ENCODE data around the gene ANXA11. TPM values are rescaled to one million over a fixed set of nuclear protein-coding genes. Genes with fewer than 3 reads are reported as not detected.

ANXA11 gene
- total RNA-seq, 1 experiment from 2014 or later, result 181 TPM

GRCh38 chr10:80196950-80197315, 8.4 kb downstream of the ANXA11 start:
- CTCF ChIA-PET, result no interaction called here
- Histone ChIP-seq H3K4me2 (ENCODE audit: low read length) (peak overlapping the region; percentile 94), H3K4me1 (ENCODE audit: control insufficient read depth in 1 of 2, insufficient read depth in 2 of 2, low read length in 2 of 2) (peaks cover 72 to 86% of the 10 kb centered on the region in 2 experiments), H3K9me3 (ENCODE audit: control insufficient read depth in 1 of 2, insufficient read depth in 1 of 2, low read depth in 1 of 2, low read length in 2 of 2) (peaks cover 3 to 6% of the 10 kb centered on the region in 2 experiments; a peak in 1 of 4 replicates), H3K9ac (ENCODE audit: low read length) (peak overlapping the region; percentile 69), H3K9me2 (ENCODE audit: insufficient read depth) (no peaks in the 10 kb centered on the region), H3K4me3 (replicated peaks in 1 of 2; ENCODE audit: low read depth in 1 of 2, low read length in 2 of 2) (peak overlapping the region; percentile 15 to 43), H3K79me2 (ENCODE audit: insufficient read depth, low read length) (peaks cover 100% of the 10 kb centered on the region), H3K27me3 (ENCODE audit: insufficient read depth, low read length) (no peaks in the 10 kb centered on the region), H3K36me3 (ENCODE audit: control insufficient read depth in 1 of 2, insufficient read depth in 2 of 2, low read length in 2 of 2) (peaks cover 0 to 17% of the 10 kb centered on the region in 2 experiments; a peak in 1 of 4 replicates), H4K20me1 (ENCODE audit: insufficient read depth) (peaks cover 11% of the 10 kb centered on the region; the same call in 1 of the 2 replicates), H2AFZ (ENCODE audit: low read depth, low read length, poor library complexity, severe bottlenecking) (no peak overlapping the region), H3K27ac (ENCODE audit: low read depth, low read length) (peak overlapping the region; percentile 83)
- intact Hi-C loops (cut with micrococcal nuclease), result loop anchor here (2.0 kb wide), 1 partner anchor 38 kb away; no protein-coding TSS in a partner anchor
- POLR2A ChIA-PET, result interaction anchor here (0.6 to 1.9 kb wide), 5 partner anchors 9 to 21 kb away, joined by 3 to 13 read pairs (median 3); partner anchors contain the start of gene ANXA11
- RAD21 ChIA-PET (ENCODE audit: low non-redundant PET in 1 of 2, low total read pairs in 2 of 2, uncharacterized antibody in 2 of 2, unreplicated experiment in 2 of 2), result interaction anchor here in 1 of 2 experiments (1.0 kb wide), 1 partner anchor 11 kb away, joined by 3 read pairs; no protein-coding TSS in a partner anchor
- DNase-seq (ENCODE audit: low read depth, low spot score) (no peak), ATAC-seq (no peak)
- TSS peak; percentile 98 for BruUV-seq (replicated peaks)
- TF ChIP-seq ZFX (IDR thresholded peaks at IDR 0.05), result no peak
- TF ChIP-seq EZH2 (IDR thresholded peaks at IDR 0.05), result no peak
- no peak for TF ChIP-seq SP1 (IDR thresholded peaks at IDR 0.05; ENCODE audit: low read depth)
- TF ChIP-seq ELF1 (IDR thresholded peaks at IDR 0.05; ENCODE audit: borderline replicate concordance, low read depth), result no peak
- no peak for TF ChIP-seq SIN3A (IDR thresholded peaks at IDR 0.05; ENCODE audit: low read depth)
- no peak for TF ChIP-seq SRF (IDR thresholded peaks at IDR 0.05; ENCODE audit: low read depth)
- TF ChIP-seq JUND (IDR thresholded peaks at IDR 0.05), result no peak
- TF ChIP-seq CTCF (IDR thresholded peaks at IDR 0.05 in 2 of 3, conservative IDR thresholded peaks at IDR 0.05 in 1 of 3; ENCODE audit: borderline replicate concordance in 1 of 3, insufficient read depth in 1 of 3, low read depth in 2 of 3, low read length in 2 of 3), result no peak
- no peak for TF ChIP-seq REST (IDR thresholded peaks at IDR 0.05; ENCODE audit: low read depth)
- no peak for TF ChIP-seq EZH2phosphoT487 (IDR thresholded peaks at IDR 0.05; ENCODE audit: borderline replicate concordance)
- TF ChIP-seq ATF3 (IDR thresholded peaks at IDR 0.05), result no peak
- TF ChIP-seq CEBPB (IDR thresholded peaks at IDR 0.05; ENCODE audit: low read depth), result no peak
- no peak for TF ChIP-seq ZNF274 (IDR thresholded peaks at IDR 0.05; ENCODE audit: low read depth, low read length)

Data from HCT116 (cell line).